ENCODE measurements around the gene TSC22D1.
A peak's percentile ranks its signal among the peaks of the same experiment; 100 is the strongest.

Gene TSC22D1

GRCh38 chr13:44435142-44435918 lies 140.8 kb downstream of the TSC22D1 start:
- H3K4me3 ChIP-seq (ENCODE audit: low read length) = peak overlapping the region; percentile 84
- no peak for TF ChIP-seq CTCF (conservative IDR thresholded peaks at IDR 0.05; ENCODE audit: low read depth, low read length)
- peak; percentile 96 for DNase-seq (ENCODE audit: low read depth)

GRCh38 chr13:44434766-44435141 lies 141.4 kb downstream of the TSC22D1 start:
- DNase-seq (ENCODE audit: low read depth) = no peak
- no peak for TF ChIP-seq CTCF (conservative IDR thresholded peaks at IDR 0.05; ENCODE audit: low read depth, low read length)
- H3K4me3 ChIP-seq (ENCODE audit: low read length) = peak overlapping the region; percentile 55

GRCh38 chr13:44433863-44434765 lies 142.0 kb downstream of the TSC22D1 start:
- no peak for DNase-seq (ENCODE audit: low read depth)
- no peak for TF ChIP-seq CTCF (conservative IDR thresholded peaks at IDR 0.05; ENCODE audit: low read depth, low read length)
- H3K4me3 ChIP-seq (ENCODE audit: low read length) = peak overlapping the region; percentile 55

GRCh38 chr13:44432650-44433049 lies 143.5 kb downstream of the TSC22D1 start:
- TF ChIP-seq CTCF (conservative IDR thresholded peaks at IDR 0.05; ENCODE audit: low read depth, low read length) = no peak
- H3K4me3 ChIP-seq (ENCODE audit: low read length) = no peak overlapping the region
- no peak for DNase-seq (ENCODE audit: low read depth)

- DNase-seq (ENCODE audit: low read depth) = no peak
- H3K4me3 ChIP-seq (ENCODE audit: low read length) = no peak overlapping the region
- no peak for TF ChIP-seq CTCF (conservative IDR thresholded peaks at IDR 0.05; ENCODE audit: low read depth, low read length)
Observed at GRCh38 chr13:44431150-44431549, 145.0 kb downstream of the TSC22D1 start.

- DNase-seq (ENCODE audit: low read depth) = no peak
- no peak overlapping the region for H3K4me3 ChIP-seq (ENCODE audit: low read length)
- no peak for TF ChIP-seq CTCF (conservative IDR thresholded peaks at IDR 0.05; ENCODE audit: low read depth, low read length)
Observed at GRCh38 chr13:44429311-44429710, 146.8 kb downstream of the TSC22D1 start.

All from retinal pigment epithelial cell (primary cell).